GM23338 (cell line): Measurements from ENCODE around the gene ANXA7. TPM values are rescaled to one million over a fixed set of nuclear protein-coding genes. Genes with fewer than 3 reads are reported as not detected.

Source experiments
- ATAC-seq: fragments of 200-7000 bp; cut with Tn5 transposase; 3 replicates; pipeline ENCODE4 v1.9.1; 2020
- DNase-seq: peaks from one replicate; pipeline ENCODE4 v3.0.0-alpha.2; 2015; ENCODE audit warnings: low spot score
- H2AFZ ChIP-seq: fragments of 200-600 bp; sonication (generic); 2 replicates; pipeline ENCODE4 v1.8.0; 2016; ENCODE audit warnings: antibody characterized with exemption, mild to moderate bottlenecking, moderate library complexity
- H3F3A ChIP-seq: fragments of 200-600 bp; sonication (generic); replicated peaks from 2 replicates; pipeline ENCODE4 v1.8.0; 2017; ENCODE audit warnings: antibody characterized with exemption, mixed run types, low read depth
- H3K27ac ChIP-seq: fragments of 200-600 bp; sonication (generic); 2 replicates; pipeline ENCODE4 v1.6.1; 2016; ENCODE audit warnings: low read depth
- H3K27me3 ChIP-seq: fragments of 200-600 bp; sonication (generic); 2 replicates; pipeline ENCODE4 v1.8.0; 2016; ENCODE audit warnings: mild to moderate bottlenecking, mixed run types, moderate library complexity; ENCODE audit not compliant: insufficient read depth
- H3K36me3 ChIP-seq: fragments of 200-600 bp; sonication (generic); 2 replicates; pipeline ENCODE4 v1.8.0; 2016; ENCODE audit warnings: mild to moderate bottlenecking; ENCODE audit not compliant: insufficient read depth
- H3K4me1 ChIP-seq: fragments of 200-600 bp; sonication (generic); 2 replicates; pipeline ENCODE4 v1.8.0; 2016; ENCODE audit warnings: mild to moderate bottlenecking, moderate library complexity; ENCODE audit not compliant: insufficient read depth
- H3K4me2 ChIP-seq: fragments of 200-600 bp; sonication (generic); 2 replicates; pipeline ENCODE4 v1.7.1; 2017; ENCODE audit warnings: mixed run types
- H3K4me3 ChIP-seq: fragments of 200-600 bp; sonication (generic); 2 replicates; pipeline ENCODE4 v1.6.1; 2016; ENCODE audit warnings: mixed run types
- H3K79me2 ChIP-seq: fragments of 200-600 bp; sonication (generic); replicated peaks from 2 replicates; pipeline ENCODE4 v1.8.0; 2017; ENCODE audit warnings: mild to moderate bottlenecking; ENCODE audit not compliant: insufficient read depth
- H3K9me2 ChIP-seq: fragments of 200-600 bp; sonication (generic); 2 replicates; pipeline ENCODE4 v1.8.0; 2017; ENCODE audit not compliant: insufficient read depth
- H4K20me1 ChIP-seq: fragments of 200-600 bp; sonication (generic); replicated peaks from 2 replicates; pipeline ENCODE4 v1.8.0; 2017; ENCODE audit warnings: mild to moderate bottlenecking; ENCODE audit not compliant: insufficient read depth
- H3K27ac Mint-ChIP-seq: 2 replicates; pipeline ENCODE4 v1.8.0; 2020; ENCODE audit warnings: inconsistent platforms, mild to moderate bottlenecking, moderate library complexity, mixed read lengths
- H3K27me3 Mint-ChIP-seq: 3 replicates; pipeline ENCODE4 v1.8.0; 2022; ENCODE audit warnings: low read depth, mild to moderate bottlenecking, moderate library complexity, mixed read lengths, inconsistent platforms; ENCODE audit not compliant: insufficient read depth, poor library complexity
- H3K36me3 Mint-ChIP-seq: 3 replicates; pipeline ENCODE4 v1.8.0; 2021; ENCODE audit warnings: low read depth, mild to moderate bottlenecking, inconsistent platforms, moderate library complexity, mixed read lengths
- H3K4me1 Mint-ChIP-seq: 3 replicates; pipeline ENCODE4 v1.8.0; 2020; ENCODE audit warnings: mild to moderate bottlenecking, inconsistent platforms, mixed read lengths
- H3K4me3 Mint-ChIP-seq: 3 replicates; pipeline ENCODE4 v1.8.0; 2021; ENCODE audit warnings: moderate library complexity, mild to moderate bottlenecking, inconsistent platforms, mixed read lengths
- H3K9me3 Mint-ChIP-seq: 3 replicates; pipeline ENCODE4 v1.8.0; 2020; ENCODE audit warnings: moderate library complexity, mild to moderate bottlenecking, inconsistent platforms, mixed read lengths
- CREB1 ChIP-seq: fragments of 250-450 bp; sonication (Bioruptor Pico); IDR thresholded peaks from 2 replicates; pipeline ENCODE4 v1.5.0; 2020; ENCODE audit warnings: low read depth, mild to moderate bottlenecking, moderate library complexity
- EZH2 ChIP-seq: fragments of 200-600 bp; sonication (generic); IDR thresholded peaks from one replicate; pipeline ENCODE4 v1.8.0; 2017; ENCODE audit warnings: antibody characterized with exemption, mild to moderate bottlenecking, low read depth; ENCODE audit not compliant: unreplicated experiment
- EZH2phosphoT487 ChIP-seq: fragments of 200-600 bp; sonication (generic); IDR thresholded peaks from one replicate; pipeline ENCODE4 v1.8.1; 2018; ENCODE audit warnings: antibody characterized with exemption; ENCODE audit not compliant: unreplicated experiment
- JUNB ChIP-seq: IDR thresholded peaks from one replicate; pipeline ENCODE4 v1.6.1; 2016; ENCODE audit warnings: antibody characterized with exemption; ENCODE audit not compliant: unreplicated experiment
- POLR2AphosphoS5 ChIP-seq: IDR thresholded peaks from 2 replicates; pipeline ENCODE4 v1.6.1; 2016; ENCODE audit warnings: antibody characterized with exemption, low read depth
- STAT1 ChIP-seq: IDR thresholded peaks from one replicate; pipeline ENCODE4 v1.6.1; 2016; ENCODE audit warnings: antibody characterized with exemption; ENCODE audit not compliant: unreplicated experiment
- ZNF114 ChIP-seq: fragments of 250-450 bp; sonication (Bioruptor Pico); IDR thresholded peaks from 2 replicates; pipeline ENCODE4 v1.5.0; 2020; ENCODE audit warnings: mild to moderate bottlenecking, moderate library complexity
- ZNF331 ChIP-seq: fragments of 250-450 bp; sonication (Bioruptor Pico); IDR thresholded peaks from 2 replicates; pipeline ENCODE4 v1.5.0; 2020; ENCODE audit warnings: low read depth, mild to moderate bottlenecking, moderate library complexity
- polyA plus RNA-seq: library from polyadenylated mRNA; unstranded; fragments of >200 nt; fragmentation: Nextera tagmentation; extraction: Ambion mirVana; gene quantifications from 2 replicates; pipeline ENCODE4 v1.2.1, GENCODE V29; 2016
- total RNA-seq: library from RNA; depleted of rRNA; stranded (reverse); fragments of >200 nt; shearing (Covaris generic); gene quantifications from 2 replicates; pipeline ENCODE4 v1.2.3, GENCODE V29; 2014
- TF ChIP-seq, protein P1 (sequence below): IDR thresholded peaks from 2 replicates; pipeline ENCODE4 v1.6.1; 2016; ENCODE audit warnings: antibody characterized with exemption
- TF ChIP-seq, protein P2 (sequence below), 2 experiments: fragments of 200-600 bp in 1 of 2; sonication (generic) in 1 of 2; conservative IDR thresholded peaks; 2 replicates each; pipeline versions ENCODE4 v1.5.1 to v1.6.1; 2016 to 2017; ENCODE audit warnings: antibody characterized with exemption in 2 of 2, low read depth in 2 of 2, mild to moderate bottlenecking in 2 of 2, moderate library complexity in 1 of 2
- TF ChIP-seq, protein P3 (sequence below): IDR thresholded peaks from one replicate; pipeline ENCODE4 v1.6.1; 2018; ENCODE audit warnings: antibody characterized with exemption; ENCODE audit not compliant: unreplicated experiment

The ANXA7 gene
- total and polyA plus RNA-seq, 2 experiments from 2014 or later: 63.7 to 80.1 TPM

DNA sequence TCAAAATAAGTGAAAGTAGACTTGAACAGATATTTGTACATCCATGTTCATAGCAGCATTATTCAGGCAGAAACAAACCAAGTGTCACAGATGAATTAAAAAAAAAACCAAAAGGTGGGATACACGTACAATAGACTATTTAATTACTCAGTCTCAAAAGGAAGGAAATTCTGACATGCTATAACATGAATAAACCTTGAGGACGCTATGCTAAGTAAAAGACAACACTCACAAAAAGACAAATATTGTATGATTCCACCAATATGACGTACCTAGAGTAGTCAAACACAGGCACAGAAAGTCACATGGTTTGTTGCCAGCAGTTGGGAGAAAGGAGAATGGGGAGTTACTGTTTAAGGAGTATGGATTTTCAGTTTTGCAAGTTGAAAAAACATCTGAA, 37.2 kb downstream of the ANXA7 start:
- Histone ChIP-seq H3K36me3 (peaks cover 8% of the 10 kb centered on the region; the same call in 1 of the 2 replicates), H3K4me1 (no peaks in the 10 kb centered on the region), H3K4me2 (no peak overlapping the region), H4K20me1 (no peaks in the 10 kb centered on the region), H3K9me2 (no peaks in the 10 kb centered on the region), H3K27ac (no peak overlapping the region), H3K4me3 (no peak overlapping the region), H3F3A (no peaks in the 10 kb centered on the region), H3K79me2 (no peaks in the 10 kb centered on the region), H3K27me3 (no peaks in the 10 kb centered on the region), H2AFZ (no peak overlapping the region)
- H3K27me3 Mint-ChIP-seq: no peaks in the 10 kb centered on the region
- H3K4me3 Mint-ChIP-seq: no peak overlapping the region
- no peaks in the 10 kb centered on the region for H3K9me3 Mint-ChIP-seq
- H3K4me1 Mint-ChIP-seq: no peaks in the 10 kb centered on the region
- no peak overlapping the region for H3K27ac Mint-ChIP-seq
- ATAC-seq: no peak
- peaks cover 36% of the 10 kb centered on the region for H3K36me3 Mint-ChIP-seq
- no peak for TF ChIP-seq STAT1
- TF ChIP-seq, protein P1, sequence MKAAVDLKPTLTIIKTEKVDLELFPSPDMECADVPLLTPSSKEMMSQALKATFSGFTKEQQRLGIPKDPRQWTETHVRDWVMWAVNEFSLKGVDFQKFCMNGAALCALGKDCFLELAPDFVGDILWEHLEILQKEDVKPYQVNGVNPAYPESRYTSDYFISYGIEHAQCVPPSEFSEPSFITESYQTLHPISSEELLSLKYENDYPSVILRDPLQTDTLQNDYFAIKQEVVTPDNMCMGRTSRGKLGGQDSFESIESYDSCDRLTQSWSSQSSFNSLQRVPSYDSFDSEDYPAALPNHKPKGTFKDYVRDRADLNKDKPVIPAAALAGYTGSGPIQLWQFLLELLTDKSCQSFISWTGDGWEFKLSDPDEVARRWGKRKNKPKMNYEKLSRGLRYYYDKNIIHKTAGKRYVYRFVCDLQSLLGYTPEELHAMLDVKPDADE: no peak
- no peak for TF ChIP-seq ZNF331
- TF ChIP-seq JUNB: no peak
- DNase-seq: no peak

DNA sequence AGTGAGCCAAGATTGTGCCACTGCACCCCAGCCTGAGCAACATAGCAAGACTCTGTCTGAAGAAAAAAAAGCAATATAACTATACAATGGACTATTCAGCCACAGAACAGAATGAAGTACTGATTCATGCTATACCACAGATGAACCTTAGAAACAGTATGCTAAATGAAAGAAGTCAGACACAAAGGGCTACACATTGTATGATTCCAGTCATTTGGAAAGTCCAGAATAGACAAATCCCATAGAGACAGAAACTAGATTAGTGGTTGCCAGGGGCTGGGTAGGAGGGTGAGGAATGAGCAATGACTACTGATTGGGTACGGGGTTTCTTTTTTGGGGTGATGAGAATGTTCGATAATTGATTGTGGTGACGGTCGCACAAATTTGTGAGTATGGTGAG, 45.6 kb downstream of the ANXA7 start:
- Histone ChIP-seq H3K9me2 (peaks cover 8% of the 10 kb centered on the region; the same call in 1 of the 2 replicates), H2AFZ (no peak overlapping the region), H3K36me3 (peaks cover 5% of the 10 kb centered on the region; the same call in 1 of the 2 replicates), H3K4me3 (no peak overlapping the region), H3K79me2 (no peaks in the 10 kb centered on the region), H3K27ac (no peak overlapping the region), H4K20me1 (no peaks in the 10 kb centered on the region), H3K4me1 (no peaks in the 10 kb centered on the region), H3F3A (no peaks in the 10 kb centered on the region), H3K27me3 (no peaks in the 10 kb centered on the region), H3K4me2 (no peak overlapping the region)
- H3K9me3 Mint-ChIP-seq: no peaks in the 10 kb centered on the region
- TF ChIP-seq, protein P2, sequence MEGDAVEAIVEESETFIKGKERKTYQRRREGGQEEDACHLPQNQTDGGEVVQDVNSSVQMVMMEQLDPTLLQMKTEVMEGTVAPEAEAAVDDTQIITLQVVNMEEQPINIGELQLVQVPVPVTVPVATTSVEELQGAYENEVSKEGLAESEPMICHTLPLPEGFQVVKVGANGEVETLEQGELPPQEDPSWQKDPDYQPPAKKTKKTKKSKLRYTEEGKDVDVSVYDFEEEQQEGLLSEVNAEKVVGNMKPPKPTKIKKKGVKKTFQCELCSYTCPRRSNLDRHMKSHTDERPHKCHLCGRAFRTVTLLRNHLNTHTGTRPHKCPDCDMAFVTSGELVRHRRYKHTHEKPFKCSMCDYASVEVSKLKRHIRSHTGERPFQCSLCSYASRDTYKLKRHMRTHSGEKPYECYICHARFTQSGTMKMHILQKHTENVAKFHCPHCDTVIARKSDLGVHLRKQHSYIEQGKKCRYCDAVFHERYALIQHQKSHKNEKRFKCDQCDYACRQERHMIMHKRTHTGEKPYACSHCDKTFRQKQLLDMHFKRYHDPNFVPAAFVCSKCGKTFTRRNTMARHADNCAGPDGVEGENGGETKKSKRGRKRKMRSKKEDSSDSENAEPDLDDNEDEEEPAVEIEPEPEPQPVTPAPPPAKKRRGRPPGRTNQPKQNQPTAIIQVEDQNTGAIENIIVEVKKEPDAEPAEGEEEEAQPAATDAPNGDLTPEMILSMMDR (conservative IDR thresholded peaks at IDR 0.05; ENCODE audit: low read depth in 2 of 2): no peak
- no peak for TF ChIP-seq JUNB
- TF ChIP-seq POLR2AphosphoS5: no peak
- TF ChIP-seq ZNF331: no peak
- no peak for TF ChIP-seq STAT1
- TF ChIP-seq CREB1 (CRISPR knock-in tag): no peak
- no peak for TF ChIP-seq ZNF114 (CRISPR knock-in tag)
- TF ChIP-seq, protein P3, sequence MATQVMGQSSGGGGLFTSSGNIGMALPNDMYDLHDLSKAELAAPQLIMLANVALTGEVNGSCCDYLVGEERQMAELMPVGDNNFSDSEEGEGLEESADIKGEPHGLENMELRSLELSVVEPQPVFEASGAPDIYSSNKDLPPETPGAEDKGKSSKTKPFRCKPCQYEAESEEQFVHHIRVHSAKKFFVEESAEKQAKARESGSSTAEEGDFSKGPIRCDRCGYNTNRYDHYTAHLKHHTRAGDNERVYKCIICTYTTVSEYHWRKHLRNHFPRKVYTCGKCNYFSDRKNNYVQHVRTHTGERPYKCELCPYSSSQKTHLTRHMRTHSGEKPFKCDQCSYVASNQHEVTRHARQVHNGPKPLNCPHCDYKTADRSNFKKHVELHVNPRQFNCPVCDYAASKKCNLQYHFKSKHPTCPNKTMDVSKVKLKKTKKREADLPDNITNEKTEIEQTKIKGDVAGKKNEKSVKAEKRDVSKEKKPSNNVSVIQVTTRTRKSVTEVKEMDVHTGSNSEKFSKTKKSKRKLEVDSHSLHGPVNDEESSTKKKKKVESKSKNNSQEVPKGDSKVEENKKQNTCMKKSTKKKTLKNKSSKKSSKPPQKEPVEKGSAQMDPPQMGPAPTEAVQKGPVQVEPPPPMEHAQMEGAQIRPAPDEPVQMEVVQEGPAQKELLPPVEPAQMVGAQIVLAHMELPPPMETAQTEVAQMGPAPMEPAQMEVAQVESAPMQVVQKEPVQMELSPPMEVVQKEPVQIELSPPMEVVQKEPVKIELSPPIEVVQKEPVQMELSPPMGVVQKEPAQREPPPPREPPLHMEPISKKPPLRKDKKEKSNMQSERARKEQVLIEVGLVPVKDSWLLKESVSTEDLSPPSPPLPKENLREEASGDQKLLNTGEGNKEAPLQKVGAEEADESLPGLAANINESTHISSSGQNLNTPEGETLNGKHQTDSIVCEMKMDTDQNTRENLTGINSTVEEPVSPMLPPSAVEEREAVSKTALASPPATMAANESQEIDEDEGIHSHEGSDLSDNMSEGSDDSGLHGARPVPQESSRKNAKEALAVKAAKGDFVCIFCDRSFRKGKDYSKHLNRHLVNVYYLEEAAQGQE: no peak
- no peak for TF ChIP-seq EZH2
- no peak for TF ChIP-seq EZH2phosphoT487
- H3K36me3 Mint-ChIP-seq: peaks cover 16% of the 10 kb centered on the region
- no peaks in the 10 kb centered on the region for H3K4me1 Mint-ChIP-seq
- DNase-seq: no peak
- H3K27me3 Mint-ChIP-seq: peaks cover 2% of the 10 kb centered on the region
- H3K27ac Mint-ChIP-seq: no peak overlapping the region
- no peak for ATAC-seq
- no peak overlapping the region for H3K4me3 Mint-ChIP-seq
